ENCODE measurements around the gene QPCT. TPM values are rescaled to one million over a fixed set of nuclear protein-coding genes. Genes with fewer than 3 reads are reported as not detected.

Gene QPCT
- polyA plus RNA-seq, 4 donors, result 11.5 to 15.1 (median 14.0) TPM

DNA sequence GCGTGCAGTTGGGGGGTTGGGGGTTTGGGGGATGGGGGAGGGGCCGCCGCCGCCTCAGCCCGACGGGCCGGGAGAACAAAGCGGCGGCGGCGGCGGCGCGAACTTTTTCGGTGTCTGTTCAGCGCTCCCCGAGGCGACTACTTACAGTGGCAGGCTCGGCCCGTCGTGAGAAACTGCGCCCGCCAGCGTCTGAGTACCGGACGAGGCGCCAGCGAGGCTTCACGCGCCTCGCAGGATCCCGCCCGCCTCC lies 20.0 kb upstream of the QPCT start:
- peak in 1 of 4 donors; percentile 61 for DNase-seq (ENCODE audit: low read depth in 4 of 4, low spot score in 2 of 4)

DNA sequence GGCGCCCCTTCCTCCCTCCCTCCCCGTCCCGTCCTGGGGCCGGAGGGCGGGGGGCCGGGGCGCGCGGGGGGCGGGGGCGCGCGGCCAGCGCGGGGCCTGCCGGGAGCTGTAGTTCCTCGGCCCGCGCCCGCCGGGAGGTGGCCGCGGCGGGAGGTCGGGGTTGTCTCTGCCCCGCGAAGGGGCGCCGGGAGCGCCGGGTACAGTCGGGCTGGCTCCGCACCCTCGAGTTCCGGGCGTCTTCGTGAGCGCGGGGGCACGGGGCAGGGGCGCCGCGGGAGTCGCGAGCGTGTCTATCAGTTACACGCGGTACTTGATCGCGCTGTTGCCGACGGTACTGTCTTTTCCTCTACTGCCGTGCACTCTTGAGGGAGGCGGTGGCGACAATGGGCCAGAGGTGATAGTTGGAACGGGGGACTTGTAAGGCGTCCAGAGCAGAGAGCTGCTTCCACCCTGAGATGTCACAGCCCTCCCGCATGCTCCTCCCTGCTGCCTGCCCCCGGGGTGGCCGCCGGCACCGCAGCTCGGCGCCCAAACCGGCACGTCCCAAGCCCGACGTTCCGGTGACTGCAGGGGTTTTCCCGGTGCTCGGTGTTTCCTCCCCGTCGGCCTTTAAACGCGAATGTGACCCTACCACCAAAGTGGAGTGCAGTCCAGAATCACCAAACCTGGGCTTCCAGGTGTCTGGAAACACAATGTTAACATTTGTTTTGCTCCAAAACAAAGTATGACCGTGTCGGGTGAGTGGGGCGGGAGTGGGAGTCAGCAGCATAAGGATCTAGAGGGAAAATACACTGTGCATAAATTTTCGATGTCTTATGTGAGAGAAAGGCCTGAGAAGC lies 19.4 kb upstream of the QPCT start, which contains the start of gene PRKD3:
Gene PRKD3 (minus strand): TSS at position 48 of the 839 bp plus-strand sequence. CDS start 8,309 bp downstream, outside the sequence.
- peak in 1 of 4 donors; percentile 47 for DNase-seq (ENCODE audit: low read depth in 4 of 4, low spot score in 2 of 4)

DNA sequence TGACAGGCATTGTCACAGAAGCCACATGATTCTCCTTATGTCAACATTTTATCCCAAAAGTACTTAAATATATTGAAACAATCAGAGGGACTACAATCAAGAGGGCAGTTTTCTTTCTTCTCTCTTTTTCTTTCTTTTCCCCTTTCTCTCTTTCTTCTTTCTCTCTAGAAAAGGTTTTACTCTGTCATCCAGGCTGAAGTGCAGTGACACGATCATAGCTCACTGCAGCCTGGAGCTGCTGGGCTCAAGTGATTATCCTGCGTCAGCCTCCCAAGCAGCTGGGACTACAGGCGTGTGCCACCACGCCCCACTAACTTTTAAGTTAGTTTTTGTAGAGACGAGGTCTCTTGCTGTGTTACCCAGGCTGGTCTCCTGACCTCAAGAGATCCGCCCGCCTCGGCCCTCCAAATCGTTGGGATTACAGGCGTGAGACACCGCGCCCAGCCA lies 18.8 kb upstream of the QPCT start:
- no peak for DNase-seq (ENCODE audit: low read depth in 4 of 4, low spot score in 2 of 4)

DNA sequence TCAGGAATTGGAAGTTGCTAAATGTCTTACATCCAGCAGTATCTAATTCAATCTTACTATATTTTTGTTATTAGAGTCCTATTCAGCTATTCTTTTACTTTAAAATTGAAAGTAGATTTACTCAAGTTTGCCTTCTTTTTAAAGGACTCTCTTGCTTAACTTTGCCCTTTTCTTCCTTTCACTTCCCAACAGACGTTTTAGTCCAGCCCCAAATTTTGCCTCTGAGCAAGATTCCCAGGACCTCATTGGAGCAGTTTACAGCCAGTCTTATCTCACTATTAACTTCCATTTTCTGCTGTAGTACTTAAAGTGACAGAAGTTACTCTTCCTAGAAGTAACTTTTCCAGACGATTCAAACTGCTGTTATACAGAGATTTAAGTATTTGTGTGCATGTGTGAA lies 18.1 kb upstream of the QPCT start:
- DNase-seq (ENCODE audit: low read depth in 4 of 4, low spot score in 2 of 4), result no peak

DNA sequence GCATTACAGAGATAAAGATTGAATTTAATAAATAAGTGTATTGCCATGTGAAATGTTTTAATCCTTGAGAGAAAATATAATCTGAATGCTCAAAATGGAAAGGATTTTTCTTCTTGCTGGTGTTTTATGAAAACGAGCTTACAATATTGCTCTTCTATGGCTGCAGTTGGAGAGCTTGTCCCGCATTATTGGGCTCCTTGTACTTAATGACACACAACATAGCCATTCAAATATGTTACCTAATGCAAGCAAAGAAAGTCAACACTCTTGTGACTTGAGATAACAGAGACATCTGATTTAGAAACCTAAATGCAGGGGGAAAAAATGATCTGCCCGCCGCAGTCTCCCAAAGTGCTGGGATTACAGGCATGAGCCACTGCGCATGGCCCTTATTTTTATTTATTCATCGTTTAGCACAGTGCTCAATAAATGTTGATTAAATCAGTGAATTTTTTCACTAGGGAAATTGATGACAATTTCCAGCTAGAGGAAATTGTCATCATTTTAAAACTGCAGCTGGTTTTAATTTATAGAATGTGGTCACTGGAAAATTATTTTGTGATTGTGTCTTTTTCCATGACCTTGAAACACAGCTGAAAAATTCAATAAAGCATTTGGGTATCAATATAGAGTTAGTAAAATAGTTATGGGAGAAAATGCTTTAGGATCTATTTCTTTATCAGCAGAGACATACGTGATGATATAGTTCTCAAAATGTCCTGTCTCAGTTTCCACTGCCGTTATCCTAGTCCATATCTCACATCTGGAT lies 17.4 kb upstream of the QPCT start:
- DNase-seq (ENCODE audit: low read depth in 4 of 4, low spot score in 2 of 4), result no peak

DNA sequence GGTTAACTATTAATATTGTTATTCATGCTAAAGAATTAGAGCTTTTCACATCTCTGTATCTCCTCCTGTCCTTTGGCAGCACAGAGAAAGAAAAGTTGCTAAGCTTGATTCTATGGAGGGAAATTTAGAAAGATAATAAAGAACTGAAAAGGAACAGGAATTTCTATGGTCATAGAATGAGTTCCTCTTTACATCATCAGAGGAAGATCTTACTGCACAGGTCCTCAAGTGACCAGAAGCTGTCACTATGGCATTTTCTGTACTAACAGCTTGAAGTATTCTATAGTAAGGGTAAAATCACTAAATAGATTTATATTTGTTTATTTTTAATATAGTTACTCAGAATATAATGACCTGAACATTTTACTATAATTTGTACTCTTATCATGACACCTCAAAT lies 13.7 kb upstream of the QPCT start:
- DNase-seq (ENCODE audit: low read depth in 4 of 4, low spot score in 2 of 4), result no peak

DNA sequence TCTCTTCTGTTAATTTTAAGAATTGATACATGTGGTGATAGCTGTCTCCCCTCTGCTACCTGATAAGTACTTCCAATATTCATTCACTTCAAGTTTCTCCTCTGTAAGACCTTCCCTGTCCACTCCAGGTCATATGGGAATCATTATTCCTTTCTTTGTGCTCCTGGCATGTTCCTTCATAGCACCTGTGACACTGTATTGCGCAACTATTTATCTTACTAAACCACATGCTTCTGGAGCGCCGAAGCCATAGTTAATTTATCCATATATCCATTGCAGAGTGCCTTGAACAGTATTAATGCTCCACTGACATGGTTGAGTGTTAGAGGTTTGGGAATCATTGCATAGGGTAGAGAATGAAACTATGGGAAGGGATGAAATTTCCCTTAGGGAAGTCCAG lies 11.9 kb upstream of the QPCT start:
- DNase-seq (ENCODE audit: low read depth in 4 of 4, low spot score in 2 of 4), result no peak

DNA sequence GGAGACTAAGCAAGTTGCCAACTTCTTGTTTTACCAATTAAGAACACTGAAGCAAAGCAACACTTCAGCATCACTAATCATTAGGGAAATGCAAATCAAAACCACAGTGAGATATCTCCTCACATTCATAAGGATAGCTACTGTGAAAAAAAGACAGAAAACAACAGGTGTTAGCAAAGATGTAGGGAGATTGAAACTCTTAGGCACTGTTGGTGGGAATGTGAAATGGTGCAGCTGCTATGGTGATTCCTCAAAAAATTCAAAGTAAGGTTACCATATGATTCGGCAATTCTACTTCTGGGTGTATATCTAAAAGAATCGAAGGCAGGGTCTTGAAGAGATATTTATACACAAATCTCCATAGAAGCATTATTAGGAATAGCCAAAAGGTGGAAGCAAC lies 11.2 kb upstream of the QPCT start:
- no peak for DNase-seq (ENCODE audit: low read depth in 4 of 4, low spot score in 2 of 4)

DNA sequence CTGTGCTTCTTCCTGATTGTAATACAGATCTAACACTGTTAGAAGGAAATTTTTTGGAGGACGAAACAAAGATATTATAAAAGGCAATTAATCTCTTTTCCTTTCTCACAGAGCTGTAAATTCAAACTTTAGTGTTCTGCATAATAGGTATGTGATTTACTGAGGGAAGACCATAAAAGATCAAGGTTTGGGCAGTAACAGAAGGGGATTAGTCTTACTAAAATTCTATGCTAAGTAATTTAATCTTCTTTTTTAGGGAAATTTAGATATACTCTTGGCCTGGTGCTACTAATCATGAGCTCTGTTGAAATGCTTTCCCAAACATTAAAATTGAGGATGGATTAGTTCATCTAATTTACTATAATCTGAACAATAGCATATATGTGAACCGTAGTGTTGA lies 8.8 kb upstream of the QPCT start:
- DNase-seq (ENCODE audit: low read depth in 4 of 4, low spot score in 2 of 4), result no peak

DNA sequence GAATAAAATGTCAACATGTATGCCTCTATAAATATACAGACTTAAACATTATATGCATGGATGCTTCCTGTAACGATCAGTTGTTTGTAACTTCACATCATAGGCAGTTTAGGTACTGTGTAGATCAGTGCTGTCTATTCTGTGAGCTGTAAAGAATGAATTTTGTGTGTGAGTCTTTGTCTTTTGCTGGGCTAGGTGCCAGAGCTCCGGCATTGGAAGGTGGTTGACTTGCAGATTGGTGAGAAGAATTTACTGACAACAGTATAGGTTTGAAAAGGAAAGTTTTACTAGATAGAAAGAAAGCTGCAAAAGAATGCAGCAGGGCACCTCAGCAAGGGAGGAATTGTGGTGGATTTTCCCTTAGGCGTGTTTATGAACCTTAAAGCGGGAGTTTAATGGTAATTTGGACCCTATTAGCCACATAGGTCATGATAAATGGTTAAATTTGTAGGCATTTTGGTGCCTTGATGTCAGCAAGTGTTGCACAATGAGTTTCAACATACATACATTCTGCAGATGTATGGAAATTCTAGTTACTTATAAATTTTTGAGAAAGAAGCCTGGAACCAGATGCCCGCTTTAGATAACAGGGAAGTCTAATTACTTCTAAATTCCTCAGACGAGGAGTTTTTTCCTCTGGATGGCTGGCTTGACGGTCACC lies 6.7 kb upstream of the QPCT start:
- no peak for DNase-seq (ENCODE audit: low read depth in 4 of 4, low spot score in 2 of 4)

DNA sequence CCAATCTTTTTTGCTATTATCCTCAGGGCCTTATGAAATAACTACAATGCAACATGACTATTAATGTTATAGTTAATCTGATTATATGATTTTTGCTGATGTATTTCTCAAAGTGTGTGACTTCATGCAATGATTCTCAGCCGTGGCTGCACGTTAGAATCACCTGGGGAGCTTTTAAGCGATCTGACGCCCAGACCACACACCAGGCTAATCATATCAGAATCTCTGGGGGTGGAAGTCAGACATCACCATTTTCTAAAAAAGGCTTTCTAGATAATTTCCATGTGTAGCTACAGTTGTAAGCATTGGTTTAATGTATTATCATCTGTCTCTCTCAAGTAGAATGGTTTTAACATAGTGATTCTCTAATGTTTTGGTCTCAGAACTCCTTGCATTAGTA lies 5.5 kb upstream of the QPCT start:
- DNase-seq (ENCODE audit: low read depth in 4 of 4, low spot score in 2 of 4), result no peak

DNA sequence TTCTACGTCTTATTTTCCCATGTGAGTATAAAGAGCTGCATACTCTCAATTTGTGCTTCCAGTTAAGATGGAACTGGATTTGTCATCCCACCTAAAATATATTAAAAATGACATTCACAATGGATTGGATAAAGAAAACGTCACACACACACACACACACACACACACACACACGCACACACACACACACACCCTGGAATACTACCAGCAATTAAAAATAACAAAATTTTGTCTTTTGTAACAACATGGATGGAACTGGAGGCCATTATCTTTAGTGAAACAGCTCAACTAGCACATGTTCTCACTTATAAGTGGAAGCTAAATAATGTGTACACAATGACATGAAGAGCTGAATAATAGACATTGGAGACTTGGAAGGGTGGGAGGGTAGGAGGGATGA lies 3.8 kb upstream of the QPCT start:
- DNase-seq (ENCODE audit: low read depth in 4 of 4, low spot score in 2 of 4), result no peak

DNA sequence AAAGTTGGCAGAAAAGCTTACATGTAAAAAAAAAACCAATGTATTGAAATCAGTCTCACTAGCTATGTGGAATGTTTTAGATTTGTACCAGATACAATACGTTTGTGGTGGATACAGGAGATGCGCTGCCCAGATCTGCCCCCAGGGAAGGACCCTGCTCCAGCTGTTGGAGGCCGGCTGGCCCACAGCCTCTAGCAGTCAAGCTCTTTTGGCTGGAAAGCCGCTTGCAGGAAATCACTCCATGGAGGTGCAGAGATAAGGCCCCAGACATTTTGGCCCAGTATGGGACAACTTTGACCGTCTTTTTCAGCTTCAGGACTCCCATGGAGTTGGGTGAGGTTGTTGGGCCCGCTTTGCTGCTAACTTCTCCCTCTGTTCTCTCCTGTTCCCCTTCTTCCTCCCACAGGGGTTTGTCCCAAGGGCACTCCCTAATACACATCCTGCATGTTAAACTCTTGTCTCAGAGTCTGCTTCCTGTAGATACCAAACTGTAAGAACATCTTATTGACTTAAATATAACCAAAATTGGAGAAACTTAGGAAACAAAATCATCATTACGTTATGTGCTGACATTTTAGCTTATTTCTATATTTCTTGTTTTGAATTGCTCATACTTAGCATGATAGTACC lies 1.7 kb upstream of the QPCT start:
- DNase-seq (ENCODE audit: low read depth in 4 of 4, low spot score in 2 of 4), result no peak

DNA sequence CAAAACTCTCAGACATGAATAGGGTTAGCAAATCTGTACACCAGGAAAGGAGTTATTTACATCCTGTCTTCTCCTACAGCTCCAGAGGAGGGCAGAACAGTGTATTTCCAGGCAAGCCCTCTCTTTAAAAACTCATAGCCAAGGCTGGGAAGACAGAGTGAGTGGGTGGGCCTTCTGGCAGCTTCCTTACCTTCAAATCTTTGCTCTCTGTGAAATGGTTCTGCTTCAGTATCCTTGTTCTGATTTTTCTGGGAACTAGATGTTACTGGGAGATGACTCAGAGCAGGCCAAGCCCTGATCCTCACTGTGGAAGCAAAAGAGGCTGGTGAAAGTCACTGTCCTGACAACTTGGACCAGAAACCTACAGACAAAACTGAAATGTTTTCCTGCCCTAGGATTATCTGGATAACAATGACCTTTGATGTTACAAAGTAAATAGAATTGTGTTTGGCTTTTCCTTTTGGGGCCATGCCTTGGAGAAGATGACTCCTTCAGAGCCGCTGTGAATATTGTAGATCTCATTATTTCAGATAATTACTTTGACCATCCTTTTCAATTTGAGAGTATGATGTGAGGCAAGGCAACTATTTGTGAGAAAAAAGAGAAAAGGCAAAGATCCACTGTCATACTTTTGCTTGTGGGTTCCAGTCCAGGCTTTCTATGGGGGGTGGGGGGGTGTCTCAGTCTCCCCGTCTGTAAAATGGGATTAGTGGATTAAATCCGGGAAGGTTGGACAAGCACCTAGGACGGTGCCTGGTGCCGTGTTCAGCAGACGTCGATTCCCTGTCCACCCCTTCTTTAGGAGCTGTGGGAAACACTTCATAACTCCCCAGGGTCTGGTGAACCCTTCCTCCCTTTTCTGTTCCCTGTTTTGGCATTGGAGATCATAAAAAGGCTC lies 644 bp upstream of the QPCT start:
- no peak for DNase-seq (ENCODE audit: low read depth in 4 of 4, low spot score in 2 of 4)

DNA sequence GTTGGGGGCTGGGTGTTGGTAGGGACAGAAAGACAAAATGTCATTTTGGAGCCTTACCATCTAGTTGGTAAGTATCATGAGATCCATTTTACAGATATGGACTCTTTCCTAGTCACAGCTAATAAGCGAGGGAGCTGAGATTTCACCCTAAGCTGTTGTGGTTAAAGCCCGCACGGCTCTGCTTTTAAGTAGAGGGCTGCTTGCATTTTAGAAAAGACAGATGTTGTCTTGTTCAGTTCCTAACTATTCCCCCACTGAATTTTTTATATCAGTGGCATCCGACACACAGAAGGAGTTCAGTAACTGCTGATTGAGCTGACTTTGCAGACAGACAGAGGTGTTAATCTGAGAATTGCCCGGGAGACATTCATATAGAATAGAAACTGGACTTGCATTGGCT lies 3.7 kb downstream of the QPCT start:
- no peak for DNase-seq (ENCODE audit: low read depth in 4 of 4, low spot score in 2 of 4)

DNA sequence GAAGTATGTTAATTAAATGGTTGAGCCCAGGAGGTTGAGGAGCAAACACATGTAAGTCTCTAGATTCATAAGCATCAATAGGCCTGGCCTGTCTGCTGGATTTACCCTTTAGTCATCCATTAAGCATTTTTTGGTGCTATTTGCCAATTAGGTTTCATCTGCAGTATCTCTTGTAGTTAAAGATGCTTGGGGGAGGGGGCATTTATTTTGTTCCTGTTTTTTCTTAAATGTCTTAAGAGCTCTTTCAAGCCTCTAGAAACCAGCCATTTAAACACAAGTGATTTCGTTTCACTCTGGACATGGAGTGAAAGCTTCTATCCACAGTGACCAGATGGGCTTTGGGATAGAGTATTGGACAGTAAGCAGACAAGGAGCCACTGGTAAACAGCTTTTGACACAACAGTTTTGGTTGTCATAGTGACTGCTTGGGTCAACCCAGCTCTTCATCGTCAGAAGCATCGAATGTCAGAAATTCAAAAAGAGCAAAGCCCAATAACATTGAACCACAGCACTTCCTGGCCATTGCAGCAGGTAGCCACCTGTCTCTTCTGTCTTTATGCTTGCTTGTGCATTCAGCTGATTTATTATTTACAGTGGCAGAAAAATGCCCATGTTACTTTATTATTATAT lies 4.9 kb downstream of the QPCT start:
- no peak for DNase-seq (ENCODE audit: low read depth in 4 of 4, low spot score in 2 of 4)

DNA sequence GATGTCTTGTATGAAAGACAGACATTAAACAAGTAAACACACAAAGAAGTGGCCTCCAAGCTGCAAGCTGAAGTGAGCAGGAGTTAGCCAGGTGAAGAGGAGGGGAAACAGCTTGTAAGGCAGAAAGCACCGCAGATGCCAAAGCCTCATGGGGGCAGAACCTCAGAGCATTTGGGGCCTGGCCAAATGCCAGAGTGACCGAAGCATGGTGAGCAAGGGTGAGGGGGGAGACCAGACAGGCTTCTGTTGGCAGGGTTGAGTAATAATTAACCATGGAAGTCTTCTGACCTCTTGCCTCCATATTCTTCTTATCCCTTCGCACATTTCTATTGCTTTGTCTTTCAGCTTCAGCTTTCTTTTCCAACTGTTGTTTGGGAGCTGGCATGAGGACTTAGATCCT lies 5.6 kb downstream of the QPCT start:
- DNase-seq (ENCODE audit: low read depth in 4 of 4, low spot score in 2 of 4), result peak in 1 of 4 donors; percentile 56

DNA sequence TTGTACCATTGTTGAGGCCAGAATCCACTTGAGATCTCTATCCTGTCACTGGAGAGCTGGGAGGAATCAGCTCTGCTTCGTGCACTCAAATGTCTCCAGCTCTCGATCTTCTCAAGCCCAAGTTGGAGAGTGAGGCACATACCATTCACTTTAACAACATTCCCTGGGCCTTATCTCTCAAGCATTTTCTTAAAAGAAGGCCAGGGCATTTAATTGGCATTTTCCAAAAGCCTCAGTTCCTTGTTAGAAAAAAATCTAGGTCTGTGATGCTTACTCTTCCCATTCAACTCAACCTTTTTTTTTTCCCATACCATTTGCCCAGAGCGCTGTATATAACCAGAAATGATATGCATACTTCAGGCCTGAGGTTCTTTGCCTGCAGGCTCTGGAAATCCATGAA lies 10.1 kb downstream of the QPCT start:
- no peak for DNase-seq (ENCODE audit: low read depth in 4 of 4, low spot score in 2 of 4)

DNA sequence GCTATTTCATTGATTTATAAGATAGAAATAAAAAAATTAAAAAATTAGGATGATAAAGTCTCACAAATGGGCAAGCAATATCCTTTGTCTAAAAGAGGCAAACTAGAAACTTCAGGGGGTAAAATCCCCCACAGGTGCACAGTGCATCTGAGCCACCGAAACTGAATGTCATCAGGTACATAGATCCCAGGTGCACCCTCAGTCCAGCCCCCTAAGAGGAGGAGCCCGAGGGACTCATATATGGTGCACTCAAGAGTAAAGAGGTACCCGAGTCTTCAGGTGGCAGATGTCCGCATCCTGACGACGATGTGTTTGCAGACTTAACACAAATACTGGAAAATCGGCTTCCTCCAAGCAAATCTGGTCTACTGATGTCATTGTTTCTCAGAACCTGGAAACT lies 11.3 kb downstream of the QPCT start:
- no peak for DNase-seq (ENCODE audit: low read depth in 4 of 4, low spot score in 2 of 4)

DNA sequence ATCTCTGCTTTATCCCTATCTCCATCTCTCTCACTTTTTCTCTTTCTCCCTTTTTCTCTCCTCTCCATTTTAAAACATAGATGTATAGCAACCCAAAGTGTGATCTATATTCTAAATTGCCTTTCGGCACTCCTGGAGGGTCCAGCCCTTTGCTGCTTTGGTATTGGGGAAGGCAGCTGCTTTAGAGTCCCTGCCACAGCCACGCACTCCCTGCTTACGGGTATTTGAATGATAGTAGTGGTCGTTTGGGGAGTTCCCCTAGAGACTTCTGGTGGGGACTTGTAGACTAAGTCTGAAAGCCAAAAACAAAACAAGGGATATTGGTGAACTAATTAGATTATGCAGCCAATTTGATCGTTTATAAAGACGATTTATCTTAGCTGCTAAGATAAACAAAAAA lies 11.9 kb downstream of the QPCT start:
- no peak for DNase-seq (ENCODE audit: low read depth in 4 of 4, low spot score in 2 of 4)

Data from left renal cortex interstitium (tissue), 4 donors.